Measurements from ENCODE around the gene DEDD. TPM values are rescaled to one million over a fixed set of nuclear protein-coding genes. Genes with fewer than 3 reads are reported as not detected.

DEDD gene
- polyA plus RNA-seq, 1 of the 3 experiments (the other 2 are of a cell fraction) = 45.0 TPM

- TF ChIP-seq GABPA (IDR thresholded peaks at IDR 0.05; ENCODE audit: low read depth) (no peak), MEF2A (IDR thresholded peaks at IDR 0.05; ENCODE audit: borderline replicate concordance, low read depth) (no peak), IRF3 (IDR thresholded peaks at IDR 0.05; ENCODE audit: low read depth, low read length) (no peak), REST (IDR thresholded peaks at IDR 0.05; ENCODE audit: low read depth, low read length) (no peak), MXI1 (IDR thresholded peaks at IDR 0.05; ENCODE audit: low read depth, low read length) (no peak), RXRA (IDR thresholded peaks at IDR 0.05; ENCODE audit: borderline replicate concordance, low read depth) (no peak), CHD2 (IDR thresholded peaks at IDR 0.05; ENCODE audit: low read length, partially characterized antibody) (no peak), USF2 (IDR thresholded peaks at IDR 0.05; ENCODE audit: borderline replicate concordance, low read depth, low read length) (no peak)
- 90% methylated on average over 12 of the region's 12 CpGs for WGBS (ENCODE audit: low lambda C conversion rate)
Observed at GRCh38 chr1:161171696-161172095, 39.2 kb upstream of the DEDD start.

GRCh38 chr1:161171191-161171590 is 38.7 kb upstream of the DEDD start:
- ChIA-PET POLR2A (interaction anchor here (1.4 kb wide), 1 partner anchor 9 kb away, joined by 4 read pairs; no protein-coding TSS in a partner anchor), CTCF (interaction anchor here (0.7 to 1.0 kb wide), 4 partner anchors 10 to 817 kb away, joined by 3 to 4 read pairs (median 3); partner anchors contain the start of gene USP21)
- H3K36me3 ChIP-seq (replicated peaks in 1 of 2; ENCODE audit: control insufficient read depth in 1 of 2, insufficient read depth in 2 of 2, low read length in 1 of 2) = peaks cover 37 to 61% of the 10 kb centered on the region in 2 experiments
- peaks cover 11% of the 10 kb centered on the region; the same call in 1 of the 2 replicates for H3K79me2 ChIP-seq (ENCODE audit: insufficient read depth)
- no peak overlapping the region for H3K4me3 ChIP-seq (ENCODE audit: low read depth in 2 of 2, low read length in 1 of 2)
- H3K9me2 ChIP-seq = no peaks in the 10 kb centered on the region
- H3K4me2 ChIP-seq = no peak overlapping the region
- H2AFZ ChIP-seq (ENCODE audit: low read depth) = no peak overlapping the region
- TF ChIP-seq POLR2AphosphoS5 (IDR thresholded peaks at IDR 0.05; ENCODE audit: low read depth, low read length) = no peak
- no peak for TF ChIP-seq SMC3 (IDR thresholded peaks at IDR 0.05; ENCODE audit: low read depth, low read length)
- no peak for TF ChIP-seq MXI1 (IDR thresholded peaks at IDR 0.05; ENCODE audit: low read depth, low read length)
- peak; percentile 28 for TF ChIP-seq CTCF (IDR thresholded peaks at IDR 0.05)
- no peak for TF ChIP-seq TEAD4 (IDR thresholded peaks at IDR 0.05; ENCODE audit: borderline replicate concordance, insufficient read depth)
- TF ChIP-seq NFIC (IDR thresholded peaks at IDR 0.05; ENCODE audit: borderline replicate concordance) = no peak
- no peak for TF ChIP-seq PBX3 (IDR thresholded peaks at IDR 0.05)
- TF ChIP-seq NRF1 (IDR thresholded peaks at IDR 0.05; ENCODE audit: low read depth, low read length) = no peak
- no peaks in the 10 kb centered on the region for H3K9me3 ChIP-seq
- H3K27me3 ChIP-seq (ENCODE audit: insufficient read depth) = no peaks in the 10 kb centered on the region
- H3F3A ChIP-seq (replicated peaks; ENCODE audit: insufficient read depth) = no peaks in the 10 kb centered on the region
- H4K20me1 ChIP-seq (ENCODE audit: insufficient read depth) = no peaks in the 10 kb centered on the region
- H3K9ac ChIP-seq = no peak overlapping the region
- DNase-seq = no peak
- no peak overlapping the region for H3K27ac ChIP-seq (ENCODE audit: low read depth in 2 of 2, low read length in 1 of 2)
- H3K4me1 ChIP-seq (ENCODE audit: control insufficient read depth in 1 of 2, insufficient read depth in 2 of 2, low read depth in 1 of 2, low read length in 1 of 2) = peaks cover 0 to 17% of the 10 kb centered on the region in 2 experiments; a peak in 1 of 4 replicates
- WGBS (ENCODE audit: low lambda C conversion rate) = 90% methylated on average over 5 of the region's 5 CpGs

More at GRCh38 chr1:161171696-161172095, 39.2 kb upstream of the DEDD start:
- no peak overlapping the region for H3K4me3 ChIP-seq (ENCODE audit: low read depth in 2 of 2, low read length in 1 of 2)
- H4K20me1 ChIP-seq (ENCODE audit: insufficient read depth) = no peaks in the 10 kb centered on the region
- no peak overlapping the region for H3K27ac ChIP-seq (ENCODE audit: low read depth in 2 of 2, low read length in 1 of 2)
- H3K9me2 ChIP-seq = no peaks in the 10 kb centered on the region
- ChIA-PET CTCF (interaction anchor here (0.7 kb wide), 2 partner anchors 13 to 817 kb away, joined by 3 to 4 read pairs; partner anchors contain the start of gene USP21), POLR2A (interaction anchor here (1.4 kb wide), 1 partner anchor 10 kb away, joined by 4 read pairs; no protein-coding TSS in a partner anchor)
- H3K9ac ChIP-seq = no peak overlapping the region
- H3K4me2 ChIP-seq = no peak overlapping the region
- H3F3A ChIP-seq (replicated peaks; ENCODE audit: insufficient read depth) = no peaks in the 10 kb centered on the region
- no peaks in the 10 kb centered on the region for H3K9me3 ChIP-seq
- DNase-seq = no peak
- H3K4me1 ChIP-seq (ENCODE audit: control insufficient read depth in 1 of 2, insufficient read depth in 2 of 2, low read depth in 1 of 2, low read length in 1 of 2) = peaks cover 0 to 22% of the 10 kb centered on the region in 2 experiments; a peak in 1 of 4 replicates
- peaks cover 37 to 61% of the 10 kb centered on the region in 2 experiments for H3K36me3 ChIP-seq (replicated peaks in 1 of 2; ENCODE audit: control insufficient read depth in 1 of 2, insufficient read depth in 2 of 2, low read length in 1 of 2)
- H3K79me2 ChIP-seq (ENCODE audit: insufficient read depth) = peaks cover 16% of the 10 kb centered on the region; the same call in 1 of the 2 replicates
- no peak overlapping the region for H2AFZ ChIP-seq (ENCODE audit: low read depth)
- no peaks in the 10 kb centered on the region for H3K27me3 ChIP-seq (ENCODE audit: insufficient read depth)
